Measurements from ENCODE around the gene SPTBN5.

The SPTBN5 gene

DNA sequence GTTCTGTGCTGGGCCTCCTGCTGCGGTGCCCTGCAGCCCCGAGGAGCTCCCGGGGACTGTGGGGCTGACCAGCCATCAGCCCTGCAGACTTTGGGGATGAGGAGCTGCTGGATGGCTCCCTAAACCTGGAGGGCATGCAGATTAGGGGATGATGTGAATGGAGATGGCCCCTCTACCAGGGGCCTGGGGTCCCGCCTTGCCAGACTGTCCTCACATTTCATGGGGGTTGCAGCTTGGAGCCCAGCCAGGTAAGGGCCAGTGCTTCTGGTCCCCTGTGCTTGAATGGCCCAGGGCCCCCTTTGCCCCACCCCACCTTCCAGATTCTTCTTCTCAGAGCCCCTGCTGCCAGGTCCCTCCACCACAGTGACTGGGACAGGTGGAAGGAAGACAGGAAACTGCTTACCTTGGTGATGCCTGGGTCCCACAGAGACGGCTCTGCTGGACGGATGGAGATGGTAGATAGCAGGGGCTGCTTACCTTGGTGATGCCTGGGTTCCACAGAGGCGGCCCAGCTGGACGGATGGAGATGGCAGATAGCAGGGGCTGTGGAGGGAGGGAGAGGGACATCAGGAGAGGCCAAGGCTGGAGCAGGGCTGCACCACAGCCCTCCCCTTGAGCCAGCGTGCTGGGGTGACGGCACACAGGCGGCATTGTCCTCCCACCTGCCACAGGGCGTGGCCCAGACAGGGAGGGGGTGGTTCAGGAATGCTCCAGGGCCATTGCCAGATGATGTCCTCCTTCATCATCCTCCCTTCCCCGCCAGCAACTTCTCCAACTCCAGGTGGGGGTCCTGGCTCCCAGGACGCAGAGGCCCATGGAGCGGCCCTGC lies at the start of gene SPTBN5:
Gene SPTBN5, minus strand, starts transcription at position 632 of the 829 bp plus-strand sequence. Its CDS starts 556 bp downstream, at position 76.
- DNase-seq, result no peak

DNA sequence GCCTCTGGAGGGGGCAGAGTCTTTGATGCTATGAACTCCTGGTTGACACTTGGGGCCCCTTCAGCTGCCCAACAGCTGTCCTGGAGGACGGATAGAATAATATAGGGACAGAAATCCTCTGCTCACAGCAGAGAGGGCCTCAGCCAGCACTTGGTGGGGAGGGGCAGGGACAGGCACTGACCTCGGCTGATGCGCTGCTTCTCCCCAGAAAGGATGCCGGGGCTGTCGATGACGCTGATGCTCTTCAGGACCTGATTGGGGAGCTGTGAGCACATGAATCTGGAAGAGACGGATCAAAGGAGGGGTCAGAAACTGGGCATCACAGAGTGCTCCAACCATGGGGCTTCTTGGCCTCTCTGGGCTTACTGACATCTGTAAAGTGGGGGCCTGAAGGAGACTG lies 49.0 kb upstream of the SPTBN5 start:
- no peak for DNase-seq

DNA sequence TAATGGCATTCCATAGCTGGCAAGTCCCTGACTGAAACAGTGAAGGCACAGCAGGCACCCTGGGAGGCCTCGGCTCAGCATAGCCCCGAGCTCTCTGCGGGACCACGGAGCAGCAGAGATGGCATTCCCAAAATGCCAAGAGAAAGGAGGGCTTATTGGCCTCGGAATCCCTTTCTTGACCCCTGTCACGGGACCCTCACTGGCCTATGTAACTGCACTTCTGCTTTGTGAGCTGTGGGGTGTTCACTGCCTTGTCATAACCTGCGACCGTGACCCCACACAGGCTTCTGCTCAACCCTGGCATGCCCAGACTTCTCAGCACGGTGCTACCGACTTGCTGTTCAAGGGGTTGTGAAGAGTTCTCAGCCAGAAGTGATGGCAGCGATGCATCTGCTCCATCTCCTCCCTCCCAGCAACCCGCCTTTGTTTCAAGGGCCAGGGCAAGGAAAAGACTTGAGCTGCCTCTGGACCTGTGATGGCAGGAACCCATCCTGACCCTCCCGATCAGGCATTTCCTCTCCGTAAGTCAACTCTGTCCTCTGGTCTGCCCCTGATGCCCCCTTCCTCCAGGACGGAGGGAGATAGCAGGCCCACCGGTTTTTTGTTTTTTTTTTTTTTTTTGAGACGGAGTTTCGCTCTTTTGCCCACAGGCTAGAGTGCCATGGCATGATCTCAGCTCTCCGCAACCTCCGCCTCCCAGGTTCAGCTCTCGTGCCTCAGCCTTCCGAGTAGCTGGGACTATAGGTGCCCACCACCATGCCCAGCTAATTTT lies 48.0 kb upstream of the SPTBN5 start:
- DNase-seq, result no peak

DNA sequence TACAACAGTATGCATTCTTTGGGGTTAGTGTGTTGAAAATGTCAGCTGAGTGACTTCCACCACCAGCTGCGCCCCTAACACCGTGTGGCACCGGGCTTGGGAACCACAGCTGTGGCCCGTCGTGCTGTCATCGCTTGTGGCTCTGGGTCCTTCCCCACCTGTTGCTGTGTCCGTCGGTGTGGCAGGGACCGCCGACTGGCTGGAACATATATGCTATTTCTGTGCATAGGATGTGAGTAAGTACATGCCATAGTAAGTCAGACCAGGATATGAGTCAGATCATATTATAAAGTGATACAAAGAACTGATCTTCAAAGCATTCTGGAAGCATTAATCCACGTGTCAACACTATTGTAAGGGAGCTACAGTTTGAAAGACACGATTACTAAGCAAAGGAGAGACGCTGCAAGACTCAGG lies 46.6 kb upstream of the SPTBN5 start:
- peak; percentile 16 for DNase-seq

DNA sequence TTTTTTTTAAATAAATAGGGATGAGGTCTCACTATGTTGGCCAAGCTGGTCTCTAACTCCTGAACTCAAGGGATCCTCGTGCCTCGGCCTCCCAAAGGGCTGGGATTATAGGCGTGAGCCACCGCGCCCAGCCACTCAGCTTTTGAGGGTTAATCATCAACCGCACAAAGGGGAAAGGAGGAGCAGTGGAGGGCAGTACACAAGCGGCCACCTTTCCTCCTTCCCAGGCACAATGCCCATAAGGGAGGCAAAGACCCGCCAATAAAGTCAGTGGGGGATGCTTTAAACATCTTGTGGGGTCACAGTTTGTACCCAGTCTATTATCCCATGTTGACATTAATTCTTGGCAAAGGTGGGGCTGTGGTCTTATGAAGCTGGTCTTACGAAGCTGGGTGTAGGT lies 46.1 kb upstream of the SPTBN5 start:
- DNase-seq, result no peak

DNA sequence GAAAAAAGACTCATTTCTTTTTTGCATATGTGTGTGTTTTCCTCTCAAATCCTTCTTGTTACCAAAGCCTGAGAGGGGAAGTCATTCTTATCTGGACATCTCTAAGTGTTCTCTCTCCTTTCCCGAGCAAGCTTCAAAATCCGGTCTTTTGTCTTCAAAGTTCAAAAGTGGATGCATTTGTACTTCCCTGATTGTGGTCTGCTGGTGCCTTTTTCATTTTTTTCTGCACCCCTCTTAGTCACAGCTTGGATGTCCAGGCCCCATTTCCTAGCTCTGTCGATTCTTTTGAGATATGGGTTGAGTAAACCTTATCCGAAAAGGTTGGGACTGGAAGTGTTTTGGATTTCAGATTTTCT lies 43.7 kb upstream of the SPTBN5 start:
- DNase-seq, result no peak

DNA sequence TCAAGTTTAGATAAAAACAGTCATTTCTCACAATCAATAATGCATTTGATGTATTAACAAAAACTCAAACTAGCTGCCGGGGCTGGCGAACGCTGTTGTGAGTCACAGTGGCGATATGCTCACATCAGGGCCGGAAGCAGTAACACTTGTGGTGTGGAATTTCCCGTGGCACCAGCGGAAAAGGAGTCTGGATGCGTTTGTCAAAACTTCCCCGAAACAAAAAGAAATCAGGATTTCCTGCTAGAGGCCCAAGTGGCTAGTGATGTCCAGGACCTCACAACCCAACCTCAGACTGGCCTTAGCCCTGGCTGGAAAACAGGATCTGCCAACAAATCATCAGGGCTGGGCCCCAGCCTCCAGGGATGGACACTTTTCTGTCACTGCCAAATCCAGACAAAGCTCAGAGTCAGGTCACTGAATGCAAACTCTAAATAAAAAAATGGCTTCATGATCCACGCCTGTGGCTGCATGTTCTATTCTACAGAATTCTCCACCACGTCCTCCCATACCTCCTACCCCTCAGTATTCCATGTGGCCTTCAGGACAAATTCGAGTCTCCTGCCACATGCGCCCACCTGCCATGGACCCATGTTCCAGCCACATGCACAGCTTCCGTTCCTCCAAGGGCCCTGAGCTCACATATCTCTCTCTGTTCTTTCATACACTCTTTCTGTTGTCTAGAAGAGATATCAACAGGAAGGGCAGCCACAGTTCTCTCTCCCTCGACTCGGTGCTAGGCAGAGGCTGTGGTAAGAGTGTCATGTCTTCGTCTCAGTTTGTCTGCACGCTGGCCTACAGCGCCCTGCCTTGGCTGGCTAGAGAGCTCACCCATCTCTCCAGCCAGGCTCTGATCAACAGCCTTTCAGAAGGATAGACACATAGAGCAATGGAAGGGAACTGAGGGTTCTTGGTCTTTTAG lies 43.1 kb upstream of the SPTBN5 start:
- DNase-seq, result no peak

DNA sequence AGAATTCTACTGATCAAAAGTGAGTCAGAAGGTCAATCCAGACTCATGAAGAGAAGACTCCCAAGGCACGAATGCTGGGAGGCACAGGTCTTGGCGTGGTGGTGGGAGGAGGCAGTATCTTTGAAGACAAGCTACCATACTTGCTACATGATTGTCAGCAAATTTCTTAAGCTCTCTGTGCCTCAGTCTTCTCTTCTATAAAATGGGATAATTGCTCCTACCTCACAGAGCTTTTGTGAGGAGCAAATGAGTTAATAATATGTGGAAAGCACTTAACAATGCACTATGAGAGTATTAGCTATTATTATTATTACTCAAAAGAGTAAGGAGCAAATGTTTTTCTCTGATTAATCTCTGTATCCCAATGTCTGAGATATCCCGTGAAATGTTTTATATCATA lies 42.3 kb upstream of the SPTBN5 start:
- DNase-seq, result no peak

DNA sequence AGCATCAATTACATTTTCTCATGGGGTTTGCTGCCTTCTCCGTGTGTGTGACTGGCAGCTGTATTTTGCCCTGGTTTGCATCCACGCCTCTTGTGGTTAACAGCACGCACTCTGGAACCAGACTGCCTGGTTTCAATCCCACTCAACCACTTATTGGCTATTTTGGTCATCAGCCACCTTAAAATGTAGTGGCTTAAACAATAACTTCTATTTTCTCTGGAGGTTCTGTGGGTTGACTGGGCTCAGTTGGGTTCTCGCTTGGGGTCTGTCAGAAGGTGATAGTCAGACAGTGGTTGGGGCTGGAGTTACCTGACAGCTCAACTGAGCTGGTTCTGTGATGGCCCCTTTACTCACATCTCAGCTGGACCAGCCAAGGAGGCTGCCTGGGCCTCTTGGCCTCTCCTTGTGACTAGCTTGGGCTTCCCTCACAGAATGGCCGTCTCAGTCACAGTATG lies 41.7 kb upstream of the SPTBN5 start:
- DNase-seq, result no peak

DNA sequence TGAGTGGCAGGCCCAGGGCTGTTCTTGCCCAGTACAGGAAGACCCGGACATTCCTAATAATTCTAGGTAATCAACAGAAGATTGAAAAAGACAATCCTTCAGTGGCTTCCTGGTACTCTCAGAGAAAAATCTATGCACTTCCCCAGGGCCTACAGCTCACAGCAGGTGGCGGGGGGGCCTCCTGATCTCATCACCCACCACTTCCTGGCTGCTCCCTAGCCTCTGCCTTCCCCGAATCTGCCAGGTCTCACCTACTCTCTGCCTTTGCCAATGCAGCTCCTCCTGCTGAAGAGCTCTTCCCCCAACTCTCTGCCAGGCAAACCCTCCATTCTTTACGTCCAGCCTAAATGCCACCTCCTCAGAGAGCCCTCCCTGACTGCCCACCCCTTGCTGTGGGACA lies 41.0 kb upstream of the SPTBN5 start:
- no peak for DNase-seq

DNA sequence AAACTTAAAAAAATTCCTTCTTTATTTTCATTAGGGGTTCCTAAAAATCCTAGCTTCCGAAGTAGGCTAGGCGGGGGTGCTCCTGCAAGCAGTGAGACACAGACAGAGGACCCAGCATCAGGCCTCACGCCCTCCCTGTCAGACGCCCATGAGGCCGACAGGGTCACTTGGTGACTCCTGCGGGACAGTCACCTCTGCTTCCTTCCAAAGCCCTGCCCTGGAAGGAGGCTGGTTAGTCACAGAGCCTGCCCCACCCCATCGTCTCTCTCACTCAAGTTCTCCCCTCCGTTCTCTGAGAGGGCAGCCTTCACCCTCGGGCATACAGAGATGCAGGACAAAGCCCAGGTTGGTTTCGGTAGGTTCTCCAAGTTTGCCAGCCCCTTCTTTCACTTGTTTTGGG lies 39.9 kb upstream of the SPTBN5 start:
- no peak for DNase-seq

DNA sequence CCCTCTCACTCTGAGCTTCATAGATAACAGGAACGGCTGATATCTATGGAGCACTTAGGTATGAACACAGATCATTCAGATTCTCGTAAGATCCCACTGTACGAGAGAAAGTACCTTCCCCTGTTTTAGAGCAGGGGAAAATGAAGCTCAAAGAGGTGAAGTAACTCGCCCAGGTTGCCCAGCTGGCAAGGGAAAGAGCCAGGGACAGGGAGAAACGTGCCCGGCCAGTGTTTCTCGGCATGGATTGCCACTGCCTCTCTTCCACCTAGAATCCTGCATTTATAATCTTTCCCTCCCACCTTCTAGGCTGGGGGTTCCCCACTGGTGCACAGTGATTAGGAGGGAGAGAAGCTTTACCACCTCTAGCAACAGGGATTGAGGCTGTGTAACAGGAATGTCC lies 39.5 kb upstream of the SPTBN5 start:
- DNase-seq, result no peak

DNA sequence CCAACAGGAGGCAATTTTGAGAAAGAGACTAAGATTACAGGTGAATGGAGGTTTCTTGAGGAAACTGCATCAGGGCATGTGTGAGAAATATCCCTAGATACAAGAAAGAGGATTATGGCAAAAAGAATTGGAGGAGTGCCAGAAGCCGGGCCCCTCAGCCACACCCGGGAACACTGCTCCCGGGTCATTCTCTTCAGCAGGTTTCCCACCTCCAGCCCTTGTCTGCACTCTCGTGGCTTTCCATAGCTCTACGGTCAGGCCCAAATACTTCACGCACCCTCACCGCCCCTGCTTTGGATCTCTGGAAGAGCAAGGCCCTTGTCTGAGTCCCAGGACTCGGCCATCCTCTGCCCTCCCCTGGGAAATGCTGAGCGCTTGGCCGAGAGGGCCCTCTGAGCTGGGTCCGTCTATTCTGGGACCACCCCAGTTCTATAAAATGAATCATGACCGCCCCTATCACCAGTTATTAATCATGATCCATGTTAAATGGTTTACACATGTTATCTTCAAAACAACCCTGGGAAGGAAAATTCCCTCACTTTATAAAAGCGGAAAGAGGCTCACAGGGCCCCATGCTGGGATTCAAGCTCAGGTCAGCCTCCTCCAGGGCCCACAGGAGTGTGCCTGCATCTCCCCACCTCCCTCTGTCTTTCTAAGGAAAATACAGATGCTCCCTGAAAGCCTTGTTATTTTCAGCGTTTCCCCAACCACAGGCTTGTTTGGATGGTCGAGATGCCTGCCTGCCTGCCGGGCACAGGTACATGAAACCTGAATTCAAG lies 38.8 kb upstream of the SPTBN5 start:
- no peak for DNase-seq

DNA sequence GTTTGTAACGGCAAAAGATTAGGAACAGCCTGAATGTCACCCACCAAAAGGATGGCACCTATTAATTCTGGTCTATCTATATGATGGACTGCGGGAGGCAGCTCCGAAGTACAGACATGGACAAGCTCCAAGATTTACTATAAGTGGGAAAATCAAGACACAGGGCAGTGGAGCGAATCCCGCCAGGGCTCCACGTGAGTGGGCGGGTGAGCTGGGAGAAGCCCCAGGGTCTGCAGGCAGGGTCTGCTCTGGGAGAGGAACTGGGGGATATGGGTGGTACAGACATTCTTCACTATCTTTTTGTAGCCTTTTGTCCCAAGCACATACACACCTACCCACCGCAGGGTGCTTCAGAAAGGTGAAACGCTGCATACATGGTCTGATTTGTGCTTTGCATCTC lies 38.2 kb upstream of the SPTBN5 start:
- DNase-seq, result no peak

DNA sequence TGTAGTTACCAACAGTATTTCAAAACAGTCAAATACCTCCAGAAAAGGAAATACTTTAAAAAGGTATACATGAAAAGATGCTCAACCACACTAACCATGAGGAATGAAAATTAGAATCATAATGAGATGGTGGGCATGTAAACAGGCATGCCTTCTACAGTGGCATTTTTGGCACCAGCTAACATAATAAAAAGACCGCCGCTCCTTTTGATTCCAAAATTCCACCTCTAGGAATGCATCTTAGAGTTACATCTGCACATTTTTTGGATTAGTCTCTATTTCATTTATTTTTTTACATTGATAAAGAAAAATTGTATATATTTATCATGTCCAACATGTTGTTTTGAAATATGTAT lies 37.0 kb upstream of the SPTBN5 start:
- DNase-seq, result no peak

DNA sequence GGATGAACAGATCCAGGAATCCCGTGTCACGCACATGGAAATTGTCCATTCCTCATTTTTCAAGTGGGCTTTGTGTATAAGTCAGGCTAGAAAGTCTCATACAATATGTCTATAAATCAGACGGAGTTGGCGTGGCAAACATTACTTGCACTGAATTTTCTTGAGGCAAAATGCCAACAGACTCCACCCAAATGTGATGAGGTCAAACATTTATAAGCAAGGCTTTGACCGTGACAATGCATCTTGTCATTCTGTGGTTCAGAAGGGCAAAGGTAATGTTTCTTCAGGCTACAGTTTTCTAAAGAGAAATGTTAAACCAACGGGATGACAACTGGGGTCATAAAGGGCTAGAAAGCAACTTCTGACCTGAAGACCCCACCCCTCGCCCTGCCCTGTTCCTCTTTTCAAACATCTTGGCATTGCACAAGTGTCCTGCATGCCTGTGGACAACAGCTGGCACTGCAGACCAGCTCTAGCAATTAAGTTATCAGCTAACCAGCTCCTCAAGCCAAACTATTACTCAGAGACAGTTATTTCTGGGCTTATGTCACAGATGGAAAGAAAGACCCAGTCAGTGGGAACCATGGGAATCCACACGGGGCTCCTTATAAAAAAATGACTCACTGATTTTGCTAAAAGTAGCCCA lies 36.5 kb upstream of the SPTBN5 start:
- DNase-seq, result peak; percentile 80

DNA sequence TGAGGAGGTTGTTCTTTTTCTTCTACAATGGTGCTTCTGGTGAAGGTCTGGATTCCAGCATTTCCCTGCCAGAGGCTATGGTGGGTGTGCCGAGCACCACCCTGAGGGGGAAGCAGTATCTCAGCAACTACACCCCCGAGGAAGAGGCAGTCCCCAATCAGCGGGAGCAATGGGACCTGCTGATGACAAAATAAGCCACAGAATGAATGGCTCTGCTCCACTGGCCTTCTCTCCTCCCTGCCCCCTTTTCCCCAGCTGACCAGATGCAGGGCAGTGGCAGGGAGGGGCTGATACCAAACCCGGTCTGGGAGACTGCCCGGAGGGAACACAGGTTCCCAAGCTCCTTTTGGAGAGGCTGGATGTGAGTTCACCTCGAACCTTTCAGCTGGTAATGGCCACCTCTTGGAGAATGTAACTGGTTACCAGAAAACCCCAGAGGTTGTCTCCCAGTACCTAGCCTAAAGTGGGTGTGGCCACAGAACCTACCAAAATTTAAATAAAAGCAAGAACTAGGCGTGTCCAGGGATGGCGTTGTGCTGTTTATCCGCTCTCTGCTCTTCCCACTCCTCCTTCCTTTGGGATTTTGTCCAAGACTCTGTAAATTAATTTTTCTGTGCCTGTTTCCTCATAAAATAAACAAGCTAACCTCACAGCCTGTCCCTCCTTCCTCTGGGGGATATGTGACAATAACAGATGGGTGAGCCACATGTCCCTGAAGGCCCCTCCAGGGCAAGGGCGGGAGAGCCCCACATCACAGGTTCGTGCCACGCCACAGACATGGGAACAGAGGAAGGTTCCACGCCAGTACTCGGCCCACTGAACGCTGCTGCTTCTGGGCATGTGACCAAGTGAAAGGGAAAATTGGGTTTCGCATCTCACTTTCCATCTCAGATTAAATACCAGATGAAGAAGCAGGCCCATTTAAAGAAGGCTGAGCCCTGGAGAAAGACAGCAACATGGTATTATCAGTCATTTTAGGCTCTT lies 35.1 kb upstream of the SPTBN5 start:
- DNase-seq, result no peak

DNA sequence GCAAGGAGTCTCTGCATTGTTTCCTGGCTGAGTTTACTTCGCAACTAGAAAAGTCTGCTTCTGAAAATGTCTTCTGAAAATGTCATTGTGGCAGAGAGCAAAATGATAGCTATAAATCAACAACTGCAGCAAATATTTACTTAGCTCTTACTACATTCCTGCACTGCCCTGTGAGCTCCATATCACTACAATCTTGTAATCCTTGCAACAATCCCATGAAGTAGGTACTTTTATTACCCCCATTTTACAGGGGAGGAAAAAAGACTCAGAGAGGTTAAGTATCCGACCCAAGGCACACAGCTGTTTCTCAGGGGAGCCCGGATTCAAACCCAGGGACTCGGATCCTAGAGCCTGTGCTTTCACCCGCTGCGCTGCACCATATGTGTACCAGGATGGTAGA lies 34.2 kb upstream of the SPTBN5 start:
- no peak for DNase-seq

DNA sequence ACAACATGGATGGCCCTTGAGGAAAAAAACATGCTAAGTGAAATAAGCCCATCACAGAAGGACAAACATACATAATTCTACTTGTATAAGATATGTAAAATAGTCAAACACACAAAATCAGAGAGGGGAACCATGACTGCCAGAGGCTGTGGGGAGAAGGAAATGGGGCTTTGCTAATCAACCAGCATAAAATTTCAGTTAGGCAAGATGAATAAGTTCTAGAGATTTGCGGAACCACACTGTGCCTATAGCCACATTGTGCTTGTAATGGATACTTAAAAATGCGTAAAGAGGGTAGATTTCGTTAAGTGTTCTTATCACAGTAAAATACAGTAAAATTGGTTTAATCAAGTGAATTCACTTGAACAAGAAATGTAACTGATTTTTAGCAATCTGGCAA lies 33.7 kb upstream of the SPTBN5 start:
- no peak for DNase-seq

DNA sequence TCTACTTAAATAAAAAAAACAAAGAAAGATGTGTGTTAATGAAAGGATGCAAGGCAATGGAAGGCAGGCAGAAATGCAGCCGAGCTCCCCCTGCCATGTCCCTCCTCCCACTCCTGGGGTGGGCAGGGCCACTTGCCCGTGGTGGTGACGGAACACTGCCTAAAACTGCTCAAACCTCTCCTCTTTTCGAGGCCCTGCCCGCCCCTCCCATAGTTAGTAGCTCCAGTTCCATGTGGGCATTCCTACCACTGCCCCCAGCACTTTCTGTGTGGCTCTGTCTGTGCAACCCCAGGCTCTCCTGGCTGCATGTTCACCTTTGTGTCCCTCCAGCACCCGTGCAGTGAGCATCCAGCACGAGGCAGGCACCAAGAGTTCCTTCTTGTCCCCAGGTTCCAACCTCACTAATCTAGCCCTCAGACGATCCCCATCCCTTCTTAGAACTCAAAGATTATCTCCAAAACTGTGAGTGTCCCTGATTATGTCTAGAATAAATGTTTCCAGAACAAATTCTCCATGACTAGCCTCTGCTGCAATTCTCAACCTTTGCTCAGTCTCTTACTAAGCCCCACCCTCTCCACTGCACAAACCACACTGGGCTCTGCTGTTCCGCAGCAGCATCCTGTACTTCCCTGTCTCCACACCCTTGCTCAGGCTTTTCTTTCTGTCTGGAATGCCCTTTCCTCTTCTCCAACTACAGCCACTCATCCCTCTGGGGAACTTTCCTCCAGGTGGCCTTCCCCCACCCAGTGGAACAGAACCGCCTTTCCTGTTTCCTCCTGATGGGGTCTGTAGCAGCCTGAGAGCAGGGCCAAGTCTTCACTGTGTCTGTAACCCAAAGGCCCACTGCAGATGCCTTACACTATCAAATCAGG lies 32.6 kb upstream of the SPTBN5 start:
- DNase-seq, result no peak

All from kidney glomerular epithelial cell (primary cell).